HG03571 (cell line): ENCODE data around the gene CFAP65.

ENCODE experiments used
- ATAC-seq: cut with Tn5 transposase; IDR thresholded peaks from one replicate; pipeline ENCODE4 v1.9.1; 2021; ENCODE audit not compliant: unreplicated experiment

Gene CFAP65, protein sequence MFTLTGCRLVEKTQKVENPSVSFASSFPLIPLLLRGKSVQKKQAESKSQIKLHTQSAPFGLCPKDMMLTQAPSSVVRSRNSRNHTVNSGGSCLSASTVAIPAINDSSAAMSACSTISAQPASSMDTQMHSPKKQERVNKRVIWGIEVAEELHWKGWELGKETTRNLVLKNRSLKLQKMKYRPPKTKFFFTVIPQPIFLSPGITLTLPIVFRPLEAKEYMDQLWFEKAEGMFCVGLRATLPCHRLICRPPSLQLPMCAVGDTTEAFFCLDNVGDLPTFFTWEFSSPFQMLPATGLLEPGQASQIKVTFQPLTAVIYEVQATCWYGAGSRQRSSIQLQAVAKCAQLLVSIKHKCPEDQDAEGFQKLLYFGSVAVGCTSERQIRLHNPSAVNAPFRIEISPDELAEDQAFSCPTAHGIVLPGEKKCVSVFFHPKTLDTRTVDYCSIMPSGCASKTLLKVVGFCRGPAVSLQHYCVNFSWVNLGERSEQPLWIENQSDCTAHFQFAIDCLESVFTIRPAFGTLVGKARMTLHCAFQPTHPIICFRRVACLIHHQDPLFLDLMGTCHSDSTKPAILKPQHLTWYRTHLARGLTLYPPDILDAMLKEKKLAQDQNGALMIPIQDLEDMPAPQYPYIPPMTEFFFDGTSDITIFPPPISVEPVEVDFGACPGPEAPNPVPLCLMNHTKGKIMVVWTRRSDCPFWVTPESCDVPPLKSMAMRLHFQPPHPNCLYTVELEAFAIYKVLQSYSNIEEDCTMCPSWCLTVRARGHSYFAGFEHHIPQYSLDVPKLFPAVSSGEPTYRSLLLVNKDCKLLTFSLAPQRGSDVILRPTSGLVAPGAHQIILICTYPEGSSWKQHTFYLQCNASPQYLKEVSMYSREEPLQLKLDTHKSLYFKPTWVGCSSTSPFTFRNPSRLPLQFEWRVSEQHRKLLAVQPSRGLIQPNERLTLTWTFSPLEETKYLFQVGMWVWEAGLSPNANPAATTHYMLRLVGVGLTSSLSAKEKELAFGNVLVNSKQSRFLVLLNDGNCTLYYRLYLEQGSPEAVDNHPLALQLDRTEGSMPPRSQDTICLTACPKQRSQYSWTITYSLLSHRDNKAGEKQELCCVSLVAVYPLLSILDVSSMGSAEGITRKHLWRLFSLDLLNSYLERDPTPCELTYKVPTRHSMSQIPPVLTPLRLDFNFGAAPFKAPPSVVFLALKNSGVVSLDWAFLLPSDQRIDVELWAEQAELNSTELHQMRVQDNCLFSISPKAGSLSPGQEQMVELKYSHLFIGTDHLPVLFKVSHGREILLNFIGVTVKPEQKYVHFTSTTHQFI (N-terminal part only)

GRCh38 chr2:219041252-219041651 lies at the start of gene CFAP65:
CFAP65 (minus strand) TSS chr2:219041516; CDS start chr2:219039048, 2,468 bp downstream.
- ATAC-seq: no peak

DNA sequence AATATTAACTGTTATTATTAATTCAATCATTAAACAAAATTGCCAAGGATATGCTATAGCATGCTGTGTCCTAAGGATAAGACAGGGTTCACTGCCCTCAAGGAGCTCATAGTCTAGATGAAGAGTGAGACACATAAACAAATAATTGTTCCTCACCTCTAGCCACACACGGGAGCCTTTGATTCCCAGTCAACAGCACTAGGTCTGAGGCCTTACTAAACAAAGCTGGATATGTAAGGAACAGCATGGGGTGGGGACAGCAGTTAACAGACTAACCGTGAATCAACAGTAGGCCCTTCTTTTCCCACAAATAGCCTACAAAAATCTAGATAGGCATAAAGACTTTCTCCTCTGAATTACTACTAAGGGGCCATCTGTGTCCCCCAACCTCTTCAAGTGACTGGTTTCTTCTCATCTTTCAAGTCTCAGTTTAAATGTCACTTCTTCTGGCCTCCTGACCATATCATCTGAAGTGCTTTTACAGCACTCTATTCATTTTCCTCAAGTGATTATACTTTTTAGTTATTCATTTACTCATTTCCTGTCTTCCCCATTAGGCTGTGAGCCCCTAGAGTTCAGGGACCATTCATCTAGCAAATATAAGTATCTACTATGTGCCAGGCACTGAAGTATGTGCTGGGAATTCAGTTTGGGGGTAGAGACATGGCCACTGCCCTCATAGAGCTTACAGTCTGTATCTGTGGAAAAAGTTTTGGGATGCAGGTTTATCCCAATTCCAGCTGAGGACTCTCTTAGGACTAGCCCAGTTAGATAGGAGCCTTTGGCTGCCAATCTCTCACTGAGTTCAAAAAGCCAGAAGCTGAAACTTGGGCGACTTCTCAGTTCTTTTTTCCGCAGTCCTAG lies 49.4 kb upstream of the CFAP65 start:
- ATAC-seq: no peak

- ATAC-seq: no peak
Measured at GRCh38 chr2:219089330-219089729, 48.0 kb upstream of the CFAP65 start.

- ATAC-seq: no peak
Measured at GRCh38 chr2:219087848-219088247, 46.5 kb upstream of the CFAP65 start.

- no peak for ATAC-seq
Measured at GRCh38 chr2:219087361-219087760, 46.0 kb upstream of the CFAP65 start.

DNA sequence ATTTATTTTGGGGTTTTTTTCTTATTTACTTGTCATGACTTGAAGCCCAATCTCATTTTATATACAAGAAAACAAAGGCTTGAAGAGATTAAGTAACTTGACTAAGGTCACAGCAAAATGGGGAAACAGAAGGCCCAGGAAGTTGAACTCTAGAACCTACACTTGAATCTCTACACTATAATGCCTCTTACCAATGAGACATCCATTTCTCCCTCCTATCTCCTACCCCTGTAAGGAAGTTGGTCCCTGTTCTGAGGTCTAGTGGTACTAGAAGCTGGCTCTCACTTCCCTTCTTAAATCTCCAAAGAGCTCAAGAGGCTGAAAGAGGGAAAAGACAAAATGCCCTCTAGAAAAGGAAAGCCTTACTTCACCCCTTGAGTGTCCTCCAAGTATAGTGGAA lies 44.9 kb upstream of the CFAP65 start:
- ATAC-seq: no peak

DNA sequence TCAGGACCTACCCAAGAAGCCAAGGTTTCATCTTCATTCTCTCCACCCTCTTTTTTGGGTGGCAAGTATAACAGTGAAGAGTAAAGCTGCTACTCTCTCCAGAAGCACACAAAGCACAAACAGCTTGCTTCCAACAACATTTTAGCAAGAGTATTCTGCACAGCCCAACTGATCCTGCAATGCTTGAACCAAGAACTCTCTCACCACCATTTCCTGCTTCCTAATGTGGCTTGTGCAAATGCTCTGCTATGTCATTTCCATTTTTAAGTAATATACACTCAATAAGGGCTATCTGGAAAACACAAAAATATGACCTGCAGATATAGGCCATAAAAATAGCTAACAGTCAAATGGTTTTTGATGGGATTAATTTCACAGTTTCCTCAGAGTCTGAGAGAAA lies 43.5 kb upstream of the CFAP65 start:
- no peak for ATAC-seq

DNA sequence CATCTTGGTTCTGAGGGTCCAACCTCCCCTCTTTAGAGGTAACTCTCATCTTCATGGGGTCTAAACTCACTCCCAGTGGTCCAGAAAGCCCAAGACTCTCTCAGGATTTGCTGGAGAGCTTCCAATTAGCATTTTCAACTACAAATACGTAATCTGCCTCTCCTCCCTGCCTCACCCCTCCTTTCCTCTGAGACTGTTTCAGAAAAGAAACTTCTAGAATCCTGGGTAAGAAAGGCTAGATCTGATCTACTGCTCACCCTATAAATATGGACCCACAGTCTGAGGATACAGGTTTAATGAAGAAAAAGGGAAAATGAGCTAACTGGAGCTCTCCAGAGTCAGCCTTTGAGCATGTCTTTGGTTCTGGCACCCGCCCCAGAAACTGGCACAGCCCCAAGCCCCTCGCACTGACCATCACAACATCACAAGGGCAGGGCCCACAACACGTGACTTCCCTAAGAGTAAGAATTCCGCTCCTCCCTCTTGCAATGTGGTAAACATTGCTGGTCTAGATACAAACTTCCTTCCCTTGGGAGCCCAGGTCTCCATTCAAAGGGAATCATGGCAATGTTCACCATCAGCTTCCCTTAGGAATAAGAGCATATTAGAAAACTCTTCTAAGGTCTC lies 41.1 kb upstream of the CFAP65 start:
- no peak for ATAC-seq

- ATAC-seq: no peak
Measured at GRCh38 chr2:219081701-219082331, 40.5 kb upstream of the CFAP65 start.

DNA sequence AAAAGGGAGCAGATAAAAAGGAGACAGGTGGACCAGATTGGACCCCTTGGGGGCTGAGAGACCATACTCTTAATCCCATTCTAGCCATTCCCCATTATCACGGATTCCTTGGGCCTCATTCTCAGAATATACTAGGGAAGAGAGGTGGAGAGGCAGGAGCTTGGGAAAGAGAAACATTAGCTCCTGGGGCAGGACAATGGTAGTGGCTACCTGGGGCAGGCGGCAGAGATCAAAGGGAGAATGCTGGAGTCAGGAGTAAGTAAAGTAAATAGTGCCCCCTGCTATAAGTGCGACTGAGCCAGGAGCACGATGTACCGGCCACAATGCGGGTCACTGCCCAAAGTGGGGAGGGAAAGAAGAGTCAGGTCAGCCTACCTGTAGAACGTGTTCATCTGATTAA lies 39.8 kb upstream of the CFAP65 start:
- ATAC-seq: no peak

DNA sequence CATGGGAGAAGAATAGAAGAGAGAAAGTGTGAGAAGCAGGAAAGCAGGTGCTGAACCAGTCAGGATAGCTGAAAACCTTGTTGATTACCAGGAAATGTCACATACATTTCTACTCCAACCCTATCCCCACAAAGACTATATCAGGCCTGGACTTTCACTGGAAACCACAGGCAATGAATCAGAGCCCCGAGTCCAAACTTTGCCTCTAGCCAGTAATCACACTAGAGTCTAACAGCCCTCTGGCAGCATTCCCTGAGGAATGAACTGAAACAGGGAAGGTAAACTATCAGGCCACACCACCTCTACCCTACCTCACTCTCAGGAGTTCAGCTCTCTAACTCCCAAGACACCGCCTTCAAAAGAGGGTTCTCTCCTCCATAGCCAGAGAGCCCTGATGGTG lies 38.1 kb upstream of the CFAP65 start:
- ATAC-seq: no peak

DNA sequence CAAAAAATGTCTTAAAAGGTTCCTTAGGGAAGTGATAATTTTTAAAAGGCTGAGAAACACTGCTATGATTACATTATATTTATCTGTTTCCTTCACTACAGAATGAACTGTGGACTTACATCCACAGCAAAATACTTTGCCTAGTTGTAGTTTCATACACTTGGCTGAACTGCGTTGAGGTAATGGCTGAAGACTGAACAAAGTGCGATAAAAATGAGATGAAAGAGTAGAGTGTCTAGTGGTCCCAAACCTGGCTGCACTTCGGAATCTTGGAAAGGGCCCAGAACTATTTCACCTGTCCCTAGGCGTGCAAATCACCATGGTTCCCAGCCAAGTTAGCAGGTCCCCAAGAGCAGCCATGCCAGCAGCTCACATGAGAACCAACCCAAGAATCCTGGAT lies 37.6 kb upstream of the CFAP65 start:
- ATAC-seq: no peak

DNA sequence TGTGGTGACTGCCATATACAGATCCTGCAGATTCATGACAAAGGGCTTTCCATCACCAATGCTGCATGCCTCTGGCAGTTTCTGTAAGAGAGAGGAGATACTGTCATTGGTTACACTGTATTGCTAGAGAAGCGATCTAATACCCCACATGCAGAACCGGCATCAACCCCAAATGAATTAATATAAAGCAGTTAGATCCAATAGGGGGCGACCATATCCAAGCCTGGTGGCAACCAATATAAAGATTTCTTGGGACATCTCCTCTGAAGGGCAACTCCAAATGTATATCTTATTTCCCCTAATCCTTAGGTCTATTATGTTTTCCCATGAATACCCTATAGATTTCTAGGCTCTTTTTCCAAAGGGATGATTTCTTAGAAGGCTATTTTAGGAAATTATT lies 36.8 kb upstream of the CFAP65 start:
- ATAC-seq: no peak

DNA sequence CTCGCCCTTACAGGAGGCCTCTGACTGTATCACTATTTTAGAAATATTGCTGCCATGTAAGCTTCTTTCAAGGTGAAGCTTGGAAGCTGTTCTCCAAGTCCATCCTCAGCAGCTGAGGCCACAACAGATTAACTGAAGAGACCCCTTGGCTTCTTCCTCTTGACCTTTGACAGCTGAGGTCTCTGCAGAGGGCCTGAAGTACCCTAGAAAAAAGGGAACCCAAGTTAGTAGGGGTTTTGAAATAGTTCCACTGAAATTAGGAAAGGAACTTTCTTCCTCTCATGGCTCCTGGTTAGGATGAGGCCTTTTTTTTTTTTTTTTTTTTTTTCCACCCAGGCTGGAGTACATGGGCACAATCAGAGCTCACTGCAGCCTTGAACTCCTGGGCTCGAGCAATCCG lies 34.9 kb upstream of the CFAP65 start:
- ATAC-seq: no peak

GRCh38 chr2:219073413-219074129 lies 32.3 kb upstream of the CFAP65 start:
- ATAC-seq: no peak

- no peak for ATAC-seq
Measured at GRCh38 chr2:219072741-219073250, 31.5 kb upstream of the CFAP65 start.

DNA sequence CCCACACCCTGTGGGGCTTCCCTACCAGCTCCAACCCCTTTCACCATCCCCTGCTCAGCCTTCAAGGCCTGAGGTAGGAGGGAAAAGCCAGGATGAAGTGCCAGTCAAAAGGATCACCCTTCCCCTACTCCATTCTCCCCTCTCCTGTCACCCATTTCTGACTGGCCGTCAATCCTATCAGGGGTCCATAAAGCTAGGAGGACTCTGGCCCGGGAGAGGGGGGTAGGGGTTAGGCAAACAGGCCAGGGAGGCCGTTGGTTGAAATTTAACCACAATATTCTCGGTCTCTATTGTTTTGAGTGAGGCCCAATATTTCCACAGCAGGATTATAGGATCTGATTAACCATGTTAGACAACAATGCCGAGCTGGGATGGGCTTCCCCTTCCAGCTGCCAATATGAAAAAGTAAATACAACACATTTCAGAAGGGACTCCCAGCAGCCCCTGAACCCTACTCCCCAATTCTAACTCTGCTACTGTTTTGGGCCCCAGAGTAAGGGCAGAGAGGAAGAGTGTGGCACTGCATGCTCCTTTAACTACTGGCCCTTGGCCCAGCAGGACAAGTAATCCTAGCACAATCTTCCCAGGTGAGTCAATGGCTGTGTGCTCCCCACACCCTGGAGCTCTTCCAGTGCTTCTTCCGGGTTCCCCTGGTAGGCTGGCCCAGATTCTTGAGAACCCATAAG lies 30.0 kb upstream of the CFAP65 start:
- no peak for ATAC-seq

DNA sequence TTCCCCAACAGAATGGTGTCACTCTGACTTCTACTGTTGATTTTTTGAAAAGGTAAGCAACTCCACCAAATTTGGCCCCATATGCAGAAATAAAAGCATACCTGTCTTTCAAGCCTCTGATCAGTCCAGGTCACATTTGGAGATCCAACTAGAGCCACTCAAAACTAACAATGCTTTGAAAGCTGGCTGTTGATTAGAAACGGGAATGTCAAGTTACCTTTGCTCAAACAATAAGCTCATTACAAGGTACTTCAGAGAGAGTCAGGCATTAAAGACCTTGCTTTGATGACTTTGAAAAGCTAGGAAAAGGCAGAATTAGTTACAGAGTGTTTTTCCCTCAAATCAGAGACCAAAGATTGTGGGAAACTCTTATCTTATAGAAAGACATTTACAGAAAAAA lies 24.2 kb upstream of the CFAP65 start:
- no peak for ATAC-seq
